HL-60/S4 (cell line): Measurements from ENCODE around the gene GNGT1.

Experiments used
- in situ Hi-C: fragments of 300-500 bp; cut with MboI; formaldehyde crosslinking; loops from 2 replicates; pipeline ENCODE4 v1.14.3; 2022; ENCODE audit warnings: low sequenced_read_pairs

GNGT1 gene

GRCh38 chr7:93937818-93938217 lies 31.5 kb downstream of the GNGT1 start:
- in situ Hi-C loops, result no loop called here

- in situ Hi-C loops, result no loop called here
Observed at GRCh38 chr7:93938293-93938692, 31.9 kb downstream of the GNGT1 start.

- in situ Hi-C loops, result no loop called here
Observed at GRCh38 chr7:93941945-93942344, 35.6 kb downstream of the GNGT1 start.

GRCh38 chr7:93943816-93944540 lies 37.6 kb downstream of the GNGT1 start:
- in situ Hi-C loops, result no loop called here

- in situ Hi-C loops, result no loop called here
Observed at GRCh38 chr7:93944673-93945072, 38.3 kb downstream of the GNGT1 start.

- in situ Hi-C loops, result no loop called here
Observed at GRCh38 chr7:93945083-93945482, 38.7 kb downstream of the GNGT1 start.

GRCh38 chr7:93945756-93946535 lies 39.6 kb downstream of the GNGT1 start:
- in situ Hi-C loops, result no loop called here

- in situ Hi-C loops, result no loop called here
Observed at GRCh38 chr7:93948106-93948505, 41.7 kb downstream of the GNGT1 start.

GRCh38 chr7:93948873-93949272 lies 42.5 kb downstream of the GNGT1 start:
- in situ Hi-C loops, result no loop called here

- in situ Hi-C loops, result no loop called here
Observed at GRCh38 chr7:93949423-93949822, 43.1 kb downstream of the GNGT1 start.

- in situ Hi-C loops, result no loop called here
Observed at GRCh38 chr7:93955304-93955703, 48.9 kb downstream of the GNGT1 start.

- in situ Hi-C loops, result no loop called here
Observed at GRCh38 chr7:93957767-93958166, 51.4 kb downstream of the GNGT1 start.

GRCh38 chr7:93958216-93958615 lies 51.8 kb downstream of the GNGT1 start:
- in situ Hi-C loops, result no loop called here

- in situ Hi-C loops, result no loop called here
Observed at GRCh38 chr7:93958651-93959050, 52.3 kb downstream of the GNGT1 start.
